Ishikawa (cell line): ENCODE results near the gene TSNAX.

Experiments
- EP300 ChIP-seq: IDR thresholded peaks from 2 replicates; pipeline ENCODE4 v1.6.1; 2012; ENCODE audit warnings: borderline replicate concordance
- RAD21 ChIP-seq: IDR thresholded peaks from 2 replicates; pipeline ENCODE4 v1.6.1; 2012; ENCODE audit warnings: low read depth
- YY1 ChIP-seq: IDR thresholded peaks from 2 replicates; pipeline ENCODE4 v1.6.1; 2012; ENCODE audit warnings: low read depth
- ZBTB7A ChIP-seq: IDR thresholded peaks from 2 replicates; pipeline ENCODE4 v1.6.1; 2012; ENCODE audit warnings: low read depth

- TF ChIP-seq EP300 (no peak), YY1 (no peak), ZBTB7A (no peak), RAD21 (no peak)
Measured at GRCh38 chr1:231536099-231536498, 7.6 kb downstream of the TSNAX start.
